GM18508 (cell line): ENCODE results near the gene LRRC74A.

Experiments used
- ATAC-seq: cut with Tn5 transposase; IDR thresholded peaks from one replicate; pipeline ENCODE4 v1.9.1; 2021; ENCODE audit warnings: moderate number of reproducible peaks; ENCODE audit not compliant: insufficient read depth, unreplicated experiment

LRRC74A gene

DNA sequence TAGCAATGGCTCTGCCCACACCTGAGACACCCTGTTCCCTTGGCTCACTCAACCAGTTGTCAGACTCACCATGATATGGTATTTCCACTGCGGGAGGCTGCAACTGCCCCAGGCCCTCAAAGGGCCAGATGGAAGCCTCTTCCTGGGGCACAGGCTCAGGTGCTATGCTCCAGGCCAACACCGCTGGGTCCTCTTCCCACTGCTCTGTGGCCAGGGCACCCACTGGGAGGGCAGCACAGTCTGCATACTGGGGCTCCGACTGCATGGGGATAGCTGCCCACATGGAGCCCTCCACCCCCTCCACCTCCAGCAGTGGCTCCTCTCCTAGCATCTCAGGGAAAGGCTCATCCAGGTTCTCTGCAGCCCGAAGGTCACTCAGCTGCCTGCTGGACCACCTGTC is 17.2 kb upstream of the LRRC74A start:
- ATAC-seq: no peak

DNA sequence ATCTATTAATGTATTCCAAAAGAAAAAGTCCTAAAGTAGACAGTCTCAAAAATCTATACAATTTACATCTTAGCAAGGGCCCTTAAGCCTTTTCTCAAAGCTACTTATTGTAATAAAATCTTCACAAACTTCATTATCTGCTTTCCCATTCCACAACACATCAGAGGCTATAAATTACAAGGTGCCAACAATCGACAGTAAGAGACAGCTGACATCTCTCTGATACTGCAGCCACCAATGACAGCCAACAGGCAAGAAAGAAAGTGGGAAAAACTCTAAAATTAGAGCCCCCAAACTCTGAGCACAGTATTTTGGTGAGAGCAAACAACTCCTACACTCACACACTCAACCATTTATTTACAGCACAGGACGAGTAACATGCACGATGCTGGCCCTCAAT is 15.7 kb upstream of the LRRC74A start:
- ATAC-seq: no peak

DNA sequence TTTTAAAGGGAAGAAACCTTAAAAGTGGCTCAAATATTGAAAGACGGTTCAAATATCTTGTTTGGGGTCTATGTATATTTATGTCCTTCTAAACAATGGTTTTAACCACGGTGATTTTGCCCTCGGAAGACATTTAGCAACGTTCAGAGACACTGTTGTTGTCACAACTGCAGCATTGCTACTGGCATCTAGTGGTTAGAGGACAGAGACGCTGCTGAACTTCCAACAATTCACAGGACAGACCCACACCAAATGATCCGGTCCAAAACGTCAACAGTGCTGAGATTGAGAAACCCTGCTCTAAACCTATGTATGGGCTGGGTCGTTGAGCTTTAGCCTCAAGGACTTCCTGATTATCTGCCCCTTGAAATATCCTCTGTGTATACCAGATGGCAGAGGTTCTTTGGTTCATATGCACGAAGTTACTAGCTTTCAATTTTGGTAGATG is 15.2 kb upstream of the LRRC74A start:
- no peak for ATAC-seq

DNA sequence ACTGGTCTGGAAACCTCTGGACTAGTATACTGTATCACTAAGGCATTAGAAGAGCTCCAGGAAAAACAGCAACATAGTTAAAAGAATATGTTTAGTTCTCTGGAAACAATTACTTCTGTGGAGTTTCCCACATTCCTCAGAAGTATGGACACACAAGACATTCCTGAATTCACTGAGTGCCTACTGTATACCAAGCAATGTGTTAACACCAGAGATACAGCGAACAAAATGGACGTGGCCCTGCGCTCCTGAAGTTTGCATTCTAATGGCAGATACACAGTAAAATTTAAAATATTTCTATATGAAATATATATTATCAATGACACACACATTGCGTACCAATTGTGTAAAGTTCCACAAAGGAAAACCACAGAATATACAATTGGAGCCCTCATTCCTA is 14.6 kb upstream of the LRRC74A start:
- no peak for ATAC-seq

DNA sequence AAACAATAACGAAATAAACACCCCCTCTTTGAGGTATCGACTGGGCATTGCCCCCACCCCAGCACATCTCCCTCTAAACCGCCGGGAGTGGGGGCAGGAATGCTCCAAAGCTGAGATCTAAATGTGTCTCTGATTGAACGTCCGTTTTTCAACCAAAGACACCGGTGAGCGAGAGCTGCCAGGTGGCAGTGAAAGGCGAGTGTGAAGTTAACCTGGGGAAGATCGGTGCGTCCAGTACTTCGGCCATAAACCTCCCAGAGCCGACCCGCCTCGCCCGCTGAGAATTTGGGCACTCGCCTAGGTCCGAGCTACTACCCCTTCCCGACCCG is 14.2 kb upstream of the LRRC74A start:
- no peak for ATAC-seq

DNA sequence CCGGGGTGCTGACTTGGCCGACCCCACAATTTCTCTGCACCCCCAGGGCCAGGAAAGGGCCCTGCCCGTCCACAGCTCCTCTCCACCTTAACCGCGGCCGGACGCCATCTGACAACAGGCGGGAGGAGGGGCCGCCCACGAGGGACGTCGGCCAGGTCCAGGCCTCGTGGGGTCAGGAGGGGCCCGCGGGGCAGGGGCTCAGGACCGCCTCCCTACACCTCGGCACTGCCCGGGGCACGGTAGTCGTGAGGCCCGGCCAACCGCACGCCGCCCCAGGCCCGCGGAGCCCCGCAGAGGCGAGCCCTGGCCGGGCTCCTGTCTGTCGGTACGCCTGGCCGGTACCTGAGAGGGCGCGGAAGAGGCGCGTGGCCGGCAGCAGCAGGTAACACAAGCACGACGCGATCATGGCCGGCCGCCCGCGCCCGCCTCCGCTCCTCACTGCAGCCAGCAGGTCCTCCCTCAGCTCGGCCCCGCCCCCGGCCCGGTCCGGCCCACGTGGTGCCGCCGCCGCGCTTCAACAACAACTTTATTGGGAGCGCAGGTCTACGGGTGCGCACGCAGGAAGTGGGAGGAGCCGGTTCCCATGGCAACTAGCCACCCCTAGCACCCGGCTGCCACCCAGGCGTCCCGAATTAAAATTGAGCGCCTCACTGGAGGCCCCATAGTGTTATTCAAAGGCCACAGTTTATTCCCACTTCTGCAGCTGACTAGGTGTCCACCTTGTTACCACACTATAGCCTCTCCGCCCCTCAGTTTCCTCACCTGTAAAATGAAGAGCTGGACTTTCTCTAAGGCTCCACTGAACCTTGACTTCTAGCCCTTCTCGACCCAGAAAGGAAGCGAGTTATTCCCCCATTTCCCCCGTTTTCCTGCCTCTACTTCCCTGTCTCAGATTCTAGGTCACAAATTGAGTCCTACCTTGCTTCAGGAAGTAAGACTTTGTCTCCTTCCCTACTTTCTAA is 13.5 kb upstream of the LRRC74A start, which contains the start of gene ANGEL1:
TSS of gene ANGEL1 (minus strand) at position 461 of the 962 bp plus-strand sequence. CDS start at position 406, 55 bp downstream.
- no peak for ATAC-seq

DNA sequence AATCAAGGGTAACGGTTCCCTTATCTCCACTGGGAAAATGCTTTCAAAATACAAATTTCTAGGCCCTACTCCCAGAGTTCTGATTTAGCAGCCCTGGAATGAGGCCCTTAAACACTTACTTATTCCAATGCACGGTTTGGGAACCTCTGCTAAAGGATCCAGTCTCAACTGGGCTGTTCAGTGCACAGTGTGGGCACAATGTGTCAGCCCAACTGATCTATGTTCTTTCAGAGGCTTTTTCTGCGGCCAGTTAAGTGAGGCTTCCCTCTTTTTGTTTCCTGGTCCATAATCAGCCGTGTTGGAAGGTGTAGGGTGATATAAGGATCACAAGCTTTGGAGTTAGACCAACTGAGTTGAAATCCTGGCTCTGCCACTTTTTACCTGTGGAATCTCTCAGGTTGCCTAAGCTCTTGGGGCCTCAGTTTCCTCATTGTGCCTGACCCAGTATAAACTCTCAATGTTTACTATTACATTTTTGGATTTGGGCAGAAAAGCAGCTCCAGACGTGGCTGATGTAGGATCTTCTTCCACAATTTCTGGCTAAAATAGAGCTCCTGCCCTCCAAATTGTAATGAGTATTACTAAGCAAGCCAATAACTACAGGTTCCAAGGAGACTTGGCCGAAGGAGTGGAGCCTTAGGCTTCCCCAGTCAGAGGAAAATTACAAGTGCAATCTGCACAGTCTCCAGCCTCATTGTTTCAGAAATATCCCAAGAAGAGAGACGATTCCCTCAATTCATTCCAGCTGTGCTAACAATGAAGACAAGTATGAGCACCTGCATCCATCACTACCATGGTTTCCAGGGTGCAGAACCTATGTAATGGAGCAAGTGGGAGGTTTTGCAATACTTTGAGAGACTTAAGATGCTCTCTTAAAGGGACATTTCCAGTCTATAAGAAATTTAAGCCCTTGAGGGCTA is 11.2 kb upstream of the LRRC74A start:
- no peak for ATAC-seq

DNA sequence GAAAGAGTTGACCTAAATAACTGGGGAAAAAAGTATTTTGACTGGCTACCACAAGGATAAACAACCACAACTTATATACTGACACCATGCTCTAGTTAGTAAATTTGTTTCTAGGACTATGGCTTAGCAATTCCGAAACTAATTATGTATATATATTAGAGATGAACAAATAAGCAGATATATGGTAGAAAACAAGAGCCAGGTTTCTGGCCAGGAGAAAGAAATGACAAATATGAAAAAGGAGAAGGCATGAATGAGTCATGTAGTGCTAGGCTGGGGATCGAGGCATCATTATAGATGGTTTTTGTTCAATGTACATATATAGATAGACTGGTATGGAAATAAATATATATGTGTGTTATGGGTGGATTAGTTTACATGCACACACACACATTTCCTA is 5.5 kb upstream of the LRRC74A start:
- no peak for ATAC-seq

DNA sequence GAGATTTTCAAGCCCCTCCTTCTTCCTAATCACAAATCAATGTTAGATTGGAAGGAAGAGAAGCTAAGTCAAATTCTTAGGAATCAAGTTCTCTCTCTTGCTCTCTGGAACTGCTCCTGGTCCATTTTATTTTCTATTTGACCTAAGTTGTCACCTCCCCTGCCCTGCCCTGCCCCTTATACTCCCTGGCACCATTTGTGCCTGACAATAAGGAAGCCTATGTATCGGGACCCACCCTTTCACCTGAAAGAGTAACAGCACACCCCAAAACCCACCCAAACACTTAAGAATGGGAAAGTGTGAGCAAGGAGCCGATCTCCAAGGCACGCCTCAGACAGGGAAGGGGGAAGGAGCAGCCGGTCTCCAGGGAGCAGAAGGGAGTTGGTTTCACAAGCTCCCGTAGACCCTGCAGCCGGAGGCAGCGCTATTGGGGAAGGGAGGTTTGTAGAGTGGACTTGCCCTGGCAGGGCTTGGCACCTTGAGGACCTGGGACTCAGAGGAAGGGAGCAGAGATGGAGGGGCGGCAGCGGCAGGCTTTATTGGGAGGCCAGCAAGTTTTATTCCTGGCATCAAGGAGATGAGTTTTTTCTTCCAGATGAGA is 1.6 kb downstream of the LRRC74A start:
- ATAC-seq: no peak

DNA sequence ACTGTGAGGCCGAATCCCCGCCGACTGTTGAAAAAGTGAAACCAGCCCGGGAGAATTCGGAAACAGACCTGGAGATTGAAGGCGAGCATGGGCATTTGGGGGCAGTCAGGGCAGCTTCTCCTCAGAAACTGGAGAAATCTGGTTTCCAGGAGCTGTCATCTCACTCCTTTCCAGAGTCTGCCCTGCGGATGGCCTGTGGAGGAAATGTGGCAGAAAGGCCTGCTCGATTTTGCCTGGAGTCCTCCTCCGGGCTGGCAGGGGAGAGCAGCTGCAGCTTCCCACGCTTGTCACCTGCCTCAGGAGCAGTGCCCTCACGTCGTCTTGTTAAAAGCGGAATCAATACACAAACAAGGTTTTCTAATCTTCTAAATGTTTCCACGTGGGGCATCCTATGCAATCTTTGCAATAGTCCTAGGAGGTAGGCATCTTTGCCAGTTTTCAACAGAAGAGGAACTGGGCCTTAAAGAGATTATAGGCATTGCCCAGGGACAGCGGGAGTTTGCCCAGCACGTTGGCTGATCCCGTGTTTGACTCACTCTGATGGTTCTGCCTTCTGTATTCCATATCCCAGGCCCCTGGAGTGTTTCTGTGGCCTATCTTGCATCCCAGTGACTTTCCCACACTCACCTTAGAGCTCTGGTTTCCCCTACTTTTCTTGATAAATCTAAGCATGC is 2.3 kb downstream of the LRRC74A start:
- ATAC-seq: no peak

DNA sequence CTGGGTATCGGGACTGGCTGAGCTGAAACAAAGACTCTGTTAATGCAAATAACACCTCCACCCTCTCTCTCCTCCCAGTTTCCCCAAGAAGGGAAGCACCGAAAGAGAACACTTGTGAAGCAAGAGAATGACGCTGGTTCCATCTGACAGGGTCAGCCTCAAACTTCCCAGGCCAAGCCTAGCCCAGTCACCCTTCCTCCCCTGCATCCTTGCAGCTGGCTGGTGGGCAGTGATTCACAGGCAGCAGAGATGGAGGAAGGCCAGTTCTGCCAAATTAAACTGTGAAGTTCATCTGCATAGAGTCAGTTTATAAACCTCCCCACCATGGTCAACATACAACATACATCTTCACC is 2.8 kb downstream of the LRRC74A start:
- ATAC-seq: no peak

DNA sequence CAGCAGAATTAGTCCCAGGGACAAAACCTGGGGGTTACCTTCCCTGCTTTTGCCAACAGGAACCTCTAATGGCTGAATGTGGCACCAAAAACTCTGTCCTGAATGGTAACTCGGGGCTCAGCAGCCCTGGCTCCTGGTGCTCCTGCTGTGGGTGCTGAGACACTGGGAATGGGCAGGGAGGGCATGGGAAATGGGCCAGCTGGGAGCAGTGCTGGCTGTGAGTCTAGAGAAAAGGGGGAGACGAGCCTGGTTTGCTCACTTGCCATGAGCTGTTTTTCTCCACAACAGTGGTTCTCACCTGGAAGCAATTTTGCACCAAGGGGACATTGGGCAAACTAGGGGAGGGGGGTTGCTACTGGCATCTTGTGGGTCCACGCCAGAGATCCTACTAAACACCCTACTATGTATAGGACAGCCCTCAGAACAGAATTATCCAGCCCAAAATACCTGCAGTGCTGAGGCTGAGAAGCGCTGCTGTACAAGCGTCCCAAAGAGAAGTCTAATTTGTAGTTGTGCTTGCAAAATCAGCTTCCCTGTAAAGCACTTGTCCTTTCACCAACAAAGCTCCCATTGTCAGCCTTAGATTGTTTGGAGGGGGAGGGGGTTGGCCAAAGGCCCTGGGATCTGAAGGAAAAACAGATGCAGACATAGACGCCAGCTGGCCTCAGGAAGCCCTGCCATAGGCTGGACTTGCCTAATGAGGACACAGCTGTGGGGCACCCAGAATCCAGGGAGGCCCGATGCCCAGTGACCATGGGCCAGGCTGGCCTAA is 3.6 kb downstream of the LRRC74A start:
- no peak for ATAC-seq

DNA sequence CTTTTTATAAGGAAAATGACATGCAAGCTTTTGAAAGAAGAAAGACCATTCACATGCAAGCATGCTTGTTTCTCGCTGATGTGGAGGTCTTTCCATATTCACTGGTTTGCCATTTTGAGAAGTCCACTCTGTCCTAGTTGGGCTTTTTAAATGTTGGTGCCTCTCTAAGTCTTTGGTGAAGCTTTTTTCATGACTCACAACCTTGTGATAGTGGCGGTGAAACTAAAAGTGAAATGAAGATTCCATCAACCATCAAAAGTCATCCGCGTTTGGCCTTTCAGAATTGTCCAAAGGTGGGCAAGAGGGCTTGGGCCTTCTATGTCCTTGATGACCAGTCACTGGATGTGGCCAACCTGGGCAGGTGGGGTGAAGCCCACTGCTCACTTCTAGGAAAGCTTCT is 4.3 kb downstream of the LRRC74A start:
- no peak for ATAC-seq

DNA sequence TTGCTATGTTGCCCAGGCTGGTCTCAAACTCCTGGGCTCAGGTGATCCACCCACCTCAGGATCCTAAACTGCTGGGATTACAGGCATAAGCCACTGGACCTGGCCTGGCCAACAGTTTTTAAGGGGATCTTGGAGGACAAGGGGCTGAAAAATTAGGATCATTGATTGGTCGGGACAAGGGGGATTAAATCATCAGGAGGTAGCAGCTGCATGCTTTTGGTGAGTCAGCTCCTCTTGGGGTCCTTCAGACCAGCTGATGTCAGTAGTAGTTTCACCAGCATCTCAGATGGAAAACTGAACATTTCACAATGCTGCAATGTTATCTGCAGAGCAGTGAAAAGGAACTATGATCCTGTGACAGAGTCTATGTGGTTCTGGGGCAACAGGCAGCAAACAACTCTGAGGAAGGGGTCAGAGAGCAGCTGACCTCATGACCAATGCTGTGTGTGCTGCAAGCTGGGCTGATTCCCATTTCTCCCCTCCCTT is 6.3 kb downstream of the LRRC74A start:
- ATAC-seq: no peak

DNA sequence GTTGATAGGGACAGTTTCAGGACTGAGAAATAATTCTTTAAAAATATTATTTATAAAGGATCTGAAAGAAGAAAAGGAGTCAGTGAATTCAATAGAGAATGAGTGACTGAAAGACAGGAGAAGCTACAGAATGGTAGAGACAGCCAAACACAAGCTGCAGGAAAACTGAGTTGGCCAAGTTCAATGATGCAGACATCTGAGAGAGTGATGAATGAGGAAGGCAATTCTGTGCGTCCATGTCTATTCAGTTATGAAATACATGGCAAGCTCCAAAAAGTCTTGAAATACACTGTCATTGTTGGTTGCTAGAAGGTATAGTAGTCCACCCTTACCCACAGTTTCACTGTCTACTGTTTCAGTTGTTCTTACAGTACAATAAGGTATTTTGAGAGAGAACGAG is 6.8 kb downstream of the LRRC74A start:
- ATAC-seq: no peak

DNA sequence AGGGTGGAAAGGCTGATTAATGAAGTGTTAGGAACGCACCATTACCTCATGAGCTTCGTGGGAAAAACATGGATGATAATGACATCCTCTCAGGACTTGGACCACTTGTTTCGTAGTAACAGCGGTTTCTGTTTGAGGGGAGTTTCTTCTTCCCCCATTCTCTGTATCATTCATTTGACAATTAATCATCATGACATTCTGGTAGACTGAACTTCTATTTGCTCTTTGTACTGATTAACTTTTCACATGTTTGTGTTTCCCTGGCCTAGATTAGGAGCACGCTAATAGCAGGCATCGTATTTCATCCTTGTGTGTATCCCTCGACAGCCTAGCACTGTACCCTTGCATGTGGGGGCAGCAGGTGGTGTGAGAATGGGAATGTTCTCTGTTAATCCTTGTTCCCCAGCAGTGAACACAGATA is 8.0 kb downstream of the LRRC74A start:
- ATAC-seq: no peak

DNA sequence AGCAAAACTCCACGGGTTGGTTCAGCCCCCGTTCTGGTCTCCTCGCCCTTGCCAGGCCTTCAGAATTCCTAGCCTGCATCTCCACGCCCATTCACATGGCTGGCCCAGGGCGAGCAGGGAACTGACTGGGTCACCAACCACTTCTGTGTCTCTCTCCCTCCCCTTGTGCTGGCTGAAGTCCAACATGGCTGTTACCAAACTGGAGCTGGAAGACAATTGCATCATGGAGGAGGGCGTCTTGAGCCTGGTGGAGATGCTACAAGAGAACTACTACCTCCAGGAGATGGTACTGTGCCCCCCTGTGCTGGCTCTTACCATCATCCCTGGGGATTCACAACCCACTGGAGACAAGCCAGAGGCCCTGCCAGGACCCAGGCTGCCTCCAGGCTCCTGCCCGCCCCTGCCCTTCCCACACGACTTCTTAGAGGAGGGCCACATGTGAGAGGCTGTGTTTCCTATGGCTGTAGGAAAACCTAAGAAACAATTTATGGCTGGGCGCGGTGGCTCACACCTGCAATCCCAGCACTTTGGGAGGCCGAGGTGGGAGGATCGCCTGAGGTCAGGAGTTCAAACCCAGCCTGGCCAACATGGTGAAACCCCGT is 9.9 kb downstream of the LRRC74A start:
- no peak for ATAC-seq

DNA sequence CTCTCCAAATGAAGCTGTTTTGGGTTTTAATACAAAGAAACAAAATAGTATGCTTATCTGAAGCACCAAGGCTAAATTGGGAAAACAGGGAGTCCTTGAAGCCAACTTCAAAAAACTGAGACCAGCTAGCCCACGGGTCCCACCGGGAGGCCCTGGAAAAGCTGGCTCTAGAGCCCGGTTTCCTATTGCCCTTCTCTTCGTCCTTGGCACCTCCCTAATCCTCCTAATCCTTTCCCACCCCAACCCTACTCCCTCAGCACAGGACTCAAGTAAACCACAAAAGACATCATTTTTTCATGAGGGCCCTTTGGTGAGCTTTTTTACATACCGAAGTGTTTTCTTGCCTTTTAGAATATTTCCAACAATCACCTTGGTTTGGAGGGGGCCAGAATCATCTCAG is 11.3 kb downstream of the LRRC74A start:
- ATAC-seq: no peak

DNA sequence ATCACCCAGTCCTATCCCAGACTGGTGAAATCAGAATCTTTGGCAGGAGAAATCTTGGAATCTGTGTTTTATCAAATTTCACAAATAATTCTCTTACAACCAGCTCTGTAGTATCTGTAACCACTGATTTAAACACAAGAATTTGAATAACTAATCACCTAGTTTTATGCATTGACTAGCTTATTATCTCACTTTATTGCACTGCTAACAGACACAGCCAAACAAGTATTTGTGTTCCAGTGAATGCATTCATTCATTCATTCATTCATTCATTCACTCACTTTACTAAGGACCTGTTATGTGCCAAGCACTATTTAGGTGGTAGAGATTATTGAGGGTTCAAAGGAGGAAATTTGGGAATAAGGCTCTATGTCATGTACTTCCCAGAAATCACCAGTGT is 16.2 kb downstream of the LRRC74A start:
- no peak for ATAC-seq
